Right ventricle myocardium inferior (tissue), 1 donor: Measurements from ENCODE around the gene MTFR2. TPM values are rescaled to one million over a fixed set of nuclear protein-coding genes. Genes with fewer than 3 reads are reported as not detected.

Experiments
- ATAC-seq: fragments of 200-7000 bp; cut with Tn5 transposase; one replicate; pipeline ENCODE4 v1.9.1; 2020; ENCODE audit warnings: mild to moderate bottlenecking, moderate library complexity
- DNase-seq: peaks from one replicate; pipeline ENCODE4 v3.0.0; 2021; ENCODE audit errors: missing footprints
- intact Hi-C: fragments of 100-400 bp; cut with DNase I; formaldehyde crosslinking; loops from one replicate; pipeline ENCODE4 v1.11.0; 2022
- total RNA-seq: library from RNA; stranded (reverse); fragmentation: NEBNext Ultra II Directional; extraction: Animal tissue kit (Norgen Biotek cat#: 25700); gene quantifications from one replicate; pipeline ENCODE4 v1.2.1, GENCODE V29; 2021
- donor health status: DM: no; HTN: yes; CAD: no; lungs with severe emphysema.

MTFR2 gene
- total RNA-seq, 1 donor from 2014 or later, result 0.32 TPM

DNA sequence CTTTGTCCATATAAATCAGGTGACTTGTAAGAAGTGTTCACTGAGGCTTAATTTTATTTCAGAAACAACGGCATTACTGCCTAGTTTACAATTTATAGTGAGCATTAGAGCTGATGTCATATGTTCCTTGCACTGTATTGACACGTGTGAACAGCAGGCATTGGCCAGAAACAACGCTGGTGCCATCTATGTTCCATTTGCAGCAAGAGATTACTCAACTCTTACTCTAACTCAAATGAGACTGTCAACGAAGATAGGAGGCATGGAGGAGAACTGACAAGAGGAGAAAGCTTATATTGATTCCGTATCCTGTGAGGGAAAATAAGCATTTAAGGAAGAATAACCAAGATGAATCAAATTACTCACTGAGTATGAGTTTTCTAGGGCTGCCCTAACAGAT, 48.4 kb downstream of the MTFR2 start:
- no peak for ATAC-seq
- intact Hi-C loops, result no loop called here
- DNase-seq, result no peak

DNA sequence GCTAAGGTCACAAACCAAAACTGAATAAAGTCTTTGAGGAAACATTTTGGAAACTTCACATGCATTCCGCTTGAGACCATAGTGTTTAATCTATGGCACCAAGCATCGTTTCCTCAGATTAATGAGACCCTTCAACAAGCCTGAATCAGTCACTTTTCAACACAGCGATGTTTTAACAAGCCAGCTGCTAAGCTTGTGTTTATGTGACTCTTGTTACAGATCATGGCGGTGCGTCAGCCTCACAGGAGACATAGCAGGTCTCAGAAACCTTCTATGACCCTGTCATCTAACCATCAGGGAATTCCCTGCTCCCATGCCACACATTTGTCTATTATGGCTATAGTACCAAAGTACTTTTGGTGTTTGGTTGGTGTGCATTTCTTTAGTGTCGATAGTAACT, 57.2 kb downstream of the MTFR2 start:
- no peak for ATAC-seq
- intact Hi-C loops, result no loop called here
- DNase-seq, result no peak

DNA sequence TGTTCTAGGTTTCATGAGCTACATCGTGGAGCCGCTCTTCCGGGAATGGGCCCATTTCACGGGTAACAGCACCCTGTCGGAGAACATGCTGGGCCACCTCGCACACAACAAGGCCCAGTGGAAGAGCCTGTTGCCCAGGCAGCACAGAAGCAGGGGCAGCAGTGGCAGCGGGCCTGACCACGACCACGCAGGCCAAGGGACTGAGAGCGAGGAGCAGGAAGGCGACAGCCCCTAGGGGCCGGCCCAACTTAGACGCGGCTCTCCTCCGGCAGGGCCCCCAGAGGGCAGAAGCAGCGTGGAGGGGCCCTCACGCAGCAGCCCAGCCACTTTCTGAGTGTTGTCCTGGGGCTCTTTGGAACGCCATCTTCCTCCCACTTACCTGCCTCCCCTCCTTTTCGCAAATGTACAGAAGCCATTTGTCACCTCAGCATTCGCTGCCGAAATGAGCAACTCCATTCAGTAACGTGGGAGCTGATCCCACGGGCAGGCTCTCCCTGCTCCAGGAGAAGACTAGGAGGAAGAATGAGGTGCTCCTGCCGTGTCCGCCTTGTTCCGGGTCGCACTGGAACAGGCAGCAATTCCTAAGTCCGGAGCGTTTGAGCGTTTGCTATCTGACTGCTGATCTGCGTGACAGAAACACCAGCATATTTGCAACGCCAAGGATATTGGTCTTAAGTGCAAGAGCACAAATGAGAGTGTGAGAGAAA, 58.4 kb downstream of the MTFR2 start:
- DNase-seq, result no peak
- ATAC-seq, result no peak
- intact Hi-C loops, result no loop called here

- no peak for DNase-seq
- intact Hi-C loops, result no loop called here
- ATAC-seq, result no peak
Measured at GRCh38 chr6:136189104-136189503, 61.0 kb downstream of the MTFR2 start.

DNA sequence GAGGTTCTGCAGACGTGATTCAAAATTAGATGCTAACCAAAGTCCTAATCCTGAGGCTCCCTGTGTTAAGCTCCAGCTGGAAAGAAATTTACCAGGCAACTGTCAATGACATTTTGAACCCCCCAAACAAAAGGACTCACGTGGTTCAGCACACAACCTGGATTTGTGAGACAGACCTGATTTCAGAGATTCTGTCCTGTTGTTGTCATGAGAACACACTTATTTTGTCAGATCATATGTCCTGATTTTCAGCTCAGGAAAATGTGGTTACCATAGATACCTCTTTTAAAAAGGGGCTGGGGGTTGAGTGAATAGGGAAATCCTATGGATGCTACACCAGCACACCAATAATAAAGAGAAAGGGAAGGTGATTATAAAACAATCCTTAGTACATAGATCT, 61.6 kb downstream of the MTFR2 start:
- no peak for ATAC-seq
- intact Hi-C loops, result no loop called here
- DNase-seq, result no peak

DNA sequence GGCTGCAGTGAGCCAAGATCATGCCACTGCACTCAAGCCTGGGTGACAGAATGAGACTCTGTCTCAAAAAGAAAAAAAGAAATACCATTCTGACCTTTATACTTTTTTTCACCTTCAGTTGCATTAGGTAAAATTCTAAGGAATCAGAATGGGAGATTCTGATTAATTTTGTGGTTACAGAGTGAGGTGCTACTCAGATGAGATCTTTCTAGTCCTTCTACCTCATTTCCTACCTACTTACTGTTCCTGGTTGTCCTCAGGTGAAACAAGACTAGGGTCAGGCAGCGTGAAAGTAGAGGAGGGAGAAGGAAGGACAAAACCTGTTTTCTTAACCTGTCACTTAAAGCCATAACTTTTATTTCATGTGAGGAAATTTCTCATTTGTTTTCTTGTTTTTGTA, 63.7 kb downstream of the MTFR2 start:
- DNase-seq (no peak), ATAC-seq (no peak)
- intact Hi-C loops, result no loop called here

DNA sequence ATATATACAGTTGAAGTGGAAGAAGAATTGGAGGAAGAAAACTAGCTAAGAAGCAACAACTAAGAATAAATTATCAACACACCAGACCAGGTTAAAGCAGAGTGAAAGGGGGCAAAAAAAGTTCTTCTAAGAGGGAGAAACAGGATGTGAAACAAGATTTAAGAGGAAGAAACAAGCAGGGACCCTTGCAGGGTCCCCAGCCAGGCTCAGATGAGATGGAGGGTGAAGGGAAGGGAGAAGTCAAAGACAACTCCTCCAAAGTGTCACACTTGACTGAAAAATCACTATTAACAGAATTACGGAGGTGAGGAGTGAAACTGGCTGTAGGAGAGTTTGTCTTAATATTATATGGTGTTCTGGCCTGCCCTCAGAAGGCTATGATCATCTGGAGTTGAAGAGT, 65.4 kb downstream of the MTFR2 start:
- ATAC-seq (no peak), DNase-seq (no peak)
- intact Hi-C loops, result no loop called here

DNA sequence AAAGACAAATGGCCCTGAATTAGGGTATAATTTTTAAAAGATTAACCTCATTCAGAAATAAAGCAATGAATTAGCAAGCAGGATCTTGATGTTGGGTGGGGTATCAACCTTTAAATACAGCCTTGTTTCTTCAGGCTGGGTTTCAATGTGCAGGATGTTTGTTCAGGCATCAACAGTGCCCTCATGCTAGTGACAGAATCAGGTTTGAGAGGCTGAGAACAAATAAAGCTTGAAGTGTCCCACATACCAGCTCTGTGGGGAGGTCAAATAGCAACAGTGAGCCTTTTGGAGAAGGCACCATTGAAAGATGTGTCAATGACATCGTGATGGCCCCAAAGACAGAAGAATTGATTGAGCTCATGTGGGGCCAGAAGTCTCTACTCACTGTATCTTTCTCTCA, 68.2 kb downstream of the MTFR2 start:
- DNase-seq, result no peak
- peak; percentile 39 for ATAC-seq
- intact Hi-C loops, result no loop called here

DNA sequence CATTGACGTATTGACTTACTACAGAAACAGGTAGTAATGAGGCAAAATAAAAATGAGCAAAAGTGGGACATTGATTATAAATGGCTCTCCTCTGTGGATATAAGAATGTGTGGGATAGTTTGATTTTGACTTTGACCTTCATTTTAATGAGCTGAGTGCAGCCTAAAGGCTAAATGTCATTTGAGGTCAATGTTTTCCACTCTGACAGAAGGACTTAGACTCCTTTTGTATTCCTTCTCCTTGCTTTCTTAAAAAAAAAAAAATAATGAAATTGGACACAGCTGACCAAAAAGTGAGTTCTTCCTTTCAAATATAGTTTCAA, 68.6 kb downstream of the MTFR2 start:
- no peak for ATAC-seq

More for the DNA sequence above, 68.6 kb downstream of the MTFR2 start:
- no peak for DNase-seq
- intact Hi-C loops, result no loop called here

Other genes with a start within 250 kb of the MTFR2 start
- 61.0 TPM for gene BCLAF1, start 39.5 kb upstream of the MTFR2 start, total RNA-seq